RWPE2 (cell line): ENCODE data around the gene SFXN1.
"Not testable (repeated sequence)": the region's sequence is repeated elsewhere in the genome, so short reads cannot be mapped to it uniquely, and the experiment has no call there.

ENCODE experiments used
- ATAC-seq: fragments of 200-7000 bp; cut with Tn5 transposase; 3 replicates; pipeline ENCODE4 v1.9.1; 2021; ENCODE audit warnings: low read depth
- DNase-seq: peaks from one replicate; pipeline ENCODE4 v3.0.0-alpha.2; 2020; ENCODE audit warnings: low spot score
- H3K27ac ChIP-seq: fragments of 450-650 bp; 2 replicates; pipeline ENCODE4 v1.5.1; 2017; ENCODE audit warnings: mild to moderate bottlenecking; ENCODE audit not compliant: poor library complexity, severe bottlenecking
- H3K27me3 ChIP-seq: fragments of 250-450 bp; sonication (Bioruptor Pico); 2 replicates; pipeline ENCODE4 v1.5.1; 2021; ENCODE audit warnings: mild to moderate bottlenecking, moderate library complexity; ENCODE audit not compliant: insufficient read depth, poor library complexity, severe bottlenecking
- H3K36me3 ChIP-seq: fragments of 250-450 bp; sonication (Bioruptor Pico); 2 replicates; pipeline ENCODE4 v1.5.1; 2020; ENCODE audit warnings: low read depth, mild to moderate bottlenecking, moderate library complexity
- H3K4me1 ChIP-seq: fragments of 250-450 bp; sonication (Bioruptor Pico); 2 replicates; pipeline ENCODE4 v1.5.1; 2021; ENCODE audit warnings: mild to moderate bottlenecking, moderate library complexity; ENCODE audit not compliant: insufficient read depth, poor library complexity, severe bottlenecking
- H3K4me3 ChIP-seq: fragments of 250-450 bp; sonication (Bioruptor Pico); 2 replicates; pipeline ENCODE4 v1.5.1; 2021; ENCODE audit warnings: mild to moderate bottlenecking, moderate library complexity; ENCODE audit not compliant: severe bottlenecking
- H3K9me3 ChIP-seq: fragments of 250-450 bp; sonication (Bioruptor Pico); 2 replicates; pipeline ENCODE4 v1.5.1; 2021; ENCODE audit warnings: mild to moderate bottlenecking, moderate library complexity; ENCODE audit not compliant: severe bottlenecking
- TF ChIP-seq, protein P1 (sequence below): fragments of 450-650 bp; IDR thresholded peaks from one replicate; pipeline ENCODE4 v1.5.1; 2017; ENCODE audit warnings: mild to moderate bottlenecking, moderate library complexity; ENCODE audit not compliant: poor library complexity, severe bottlenecking

The SFXN1 gene

DNA sequence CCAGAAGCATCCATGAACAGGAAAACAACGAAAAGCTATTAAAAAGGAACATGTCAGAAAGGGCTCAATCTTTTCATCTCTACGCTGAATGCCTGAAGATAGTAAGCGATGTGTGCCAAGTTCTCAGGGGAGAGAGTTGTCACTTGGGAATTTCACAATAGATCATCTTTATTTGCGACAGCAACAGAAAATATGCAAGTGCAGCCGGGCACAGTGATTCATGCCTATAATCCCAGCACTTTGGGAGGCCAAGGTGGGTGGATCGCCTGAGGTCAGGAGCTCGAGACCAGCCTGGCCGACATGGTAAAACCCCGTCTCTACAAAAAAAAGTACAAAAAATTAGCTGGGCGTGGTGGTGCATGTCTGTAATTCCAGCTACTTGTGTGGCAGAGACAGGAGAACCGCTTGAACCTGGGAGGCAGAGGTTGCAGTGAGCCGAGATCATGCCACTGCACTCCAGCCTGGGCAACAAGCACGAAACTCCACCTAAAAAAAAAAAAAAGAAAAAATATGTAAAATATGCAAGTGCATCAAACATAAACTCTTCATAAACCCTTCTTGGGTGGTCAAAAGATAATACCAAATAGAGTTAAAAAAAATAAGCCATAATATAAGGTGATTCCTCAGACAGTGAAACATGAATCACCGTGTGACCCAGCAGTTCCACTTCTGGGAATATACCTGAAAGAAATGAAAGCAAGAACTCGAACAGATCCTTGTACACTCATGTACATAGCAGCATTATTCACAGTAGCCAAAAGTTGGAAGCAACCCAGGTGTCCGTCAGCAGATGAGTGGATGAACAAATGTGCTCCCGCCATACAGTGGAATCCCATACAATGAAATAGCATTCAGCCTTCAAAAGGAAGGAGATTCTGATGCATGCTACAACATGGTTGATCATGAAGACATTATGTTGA is 16.2 kb downstream of the SFXN1 start:
- Histone ChIP-seq H3K4me1 (peaks cover 8% of the 10 kb centered on the region), H3K9me3 (no peaks in the 10 kb centered on the region), H3K27me3 (no peaks in the 10 kb centered on the region), H3K36me3 (peaks cover 98% of the 10 kb centered on the region), H3K27ac (peak overlapping the region; percentile 3), H3K4me3 (no peak overlapping the region)
- DNase-seq (no peak), ATAC-seq (peak; percentile 50; the same call in 2 of the 3 replicates)
- TF ChIP-seq, protein P1, sequence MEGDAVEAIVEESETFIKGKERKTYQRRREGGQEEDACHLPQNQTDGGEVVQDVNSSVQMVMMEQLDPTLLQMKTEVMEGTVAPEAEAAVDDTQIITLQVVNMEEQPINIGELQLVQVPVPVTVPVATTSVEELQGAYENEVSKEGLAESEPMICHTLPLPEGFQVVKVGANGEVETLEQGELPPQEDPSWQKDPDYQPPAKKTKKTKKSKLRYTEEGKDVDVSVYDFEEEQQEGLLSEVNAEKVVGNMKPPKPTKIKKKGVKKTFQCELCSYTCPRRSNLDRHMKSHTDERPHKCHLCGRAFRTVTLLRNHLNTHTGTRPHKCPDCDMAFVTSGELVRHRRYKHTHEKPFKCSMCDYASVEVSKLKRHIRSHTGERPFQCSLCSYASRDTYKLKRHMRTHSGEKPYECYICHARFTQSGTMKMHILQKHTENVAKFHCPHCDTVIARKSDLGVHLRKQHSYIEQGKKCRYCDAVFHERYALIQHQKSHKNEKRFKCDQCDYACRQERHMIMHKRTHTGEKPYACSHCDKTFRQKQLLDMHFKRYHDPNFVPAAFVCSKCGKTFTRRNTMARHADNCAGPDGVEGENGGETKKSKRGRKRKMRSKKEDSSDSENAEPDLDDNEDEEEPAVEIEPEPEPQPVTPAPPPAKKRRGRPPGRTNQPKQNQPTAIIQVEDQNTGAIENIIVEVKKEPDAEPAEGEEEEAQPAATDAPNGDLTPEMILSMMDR = no peak

DNA sequence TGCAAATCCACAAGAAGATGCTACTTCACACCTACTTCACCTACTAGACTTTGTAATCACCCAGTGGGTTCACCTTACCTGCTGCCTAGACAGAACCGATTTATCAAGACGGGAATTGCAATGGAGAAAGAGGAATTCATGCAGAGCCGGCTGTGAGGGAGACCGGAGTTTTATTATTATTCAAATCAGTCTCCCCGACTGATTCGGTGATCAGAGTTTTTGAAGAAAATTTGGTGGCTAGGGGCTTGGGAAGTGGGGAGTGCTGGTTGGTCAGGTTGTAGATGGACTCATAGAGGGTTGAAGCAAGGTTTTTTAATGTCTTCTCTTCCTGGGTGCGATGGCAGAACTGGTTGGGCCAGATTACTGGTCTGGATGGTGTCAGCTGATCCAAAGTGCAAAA is 23.4 kb downstream of the SFXN1 start:
- no peak overlapping the region for H3K27ac ChIP-seq
- no peaks in the 10 kb centered on the region for H3K9me3 ChIP-seq
- no peaks in the 10 kb centered on the region for H3K4me1 ChIP-seq
- H3K4me3 ChIP-seq = no peak overlapping the region
- peaks cover 82% of the 10 kb centered on the region for H3K36me3 ChIP-seq
- DNase-seq = no peak
- H3K27me3 ChIP-seq = no peaks in the 10 kb centered on the region
- TF ChIP-seq, protein P1 = no peak
- ATAC-seq = no peak

DNA sequence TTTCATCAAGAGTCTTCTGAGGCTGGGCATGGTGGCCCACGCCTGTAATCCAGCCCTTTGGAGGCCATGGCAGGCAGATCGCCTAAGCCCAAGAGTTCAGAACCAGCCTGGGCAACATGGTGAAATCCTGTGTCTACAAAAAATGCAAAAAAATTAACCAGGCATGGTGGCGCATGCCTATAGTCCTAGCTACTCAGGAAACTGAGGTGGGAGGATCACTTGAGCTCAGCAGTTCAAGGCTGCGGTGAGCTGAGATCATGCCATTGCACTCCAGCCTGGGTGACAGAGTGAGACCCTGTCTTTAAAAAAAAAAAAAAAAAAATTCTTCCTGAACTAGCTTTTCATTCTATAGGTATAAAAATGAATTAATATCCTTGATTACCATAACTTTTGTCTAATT is 29.3 kb downstream of the SFXN1 start:
- not testable (repeated sequence) for ATAC-seq, H3K27me3 ChIP-seq, H3K9me3 ChIP-seq, H3K4me3 ChIP-seq, H3K4me1 ChIP-seq, DNase-seq, H3K27ac ChIP-seq
- peaks cover 91% of the 10 kb centered on the region for H3K36me3 ChIP-seq

DNA sequence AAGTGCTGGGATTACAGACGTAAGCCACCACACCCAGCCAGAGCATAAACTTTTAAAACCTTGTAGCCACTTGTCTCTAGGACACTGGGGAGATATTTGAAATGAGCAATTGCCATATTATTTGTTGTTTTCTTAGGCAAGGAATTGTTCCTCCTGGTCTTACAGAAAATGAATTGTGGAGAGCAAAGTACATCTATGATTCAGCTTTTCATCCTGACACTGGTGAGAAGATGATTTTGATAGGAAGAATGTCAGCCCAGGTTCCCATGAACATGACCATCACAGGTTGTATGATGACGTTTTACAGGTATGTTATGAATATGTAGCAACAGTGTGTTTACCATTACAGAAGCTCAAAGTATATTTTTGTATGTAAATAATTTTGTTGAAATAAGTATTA is 30.5 kb downstream of the SFXN1 start:
- DNase-seq (no peak), ATAC-seq (no peak)
- Histone ChIP-seq H3K27ac (no peak overlapping the region), H3K36me3 (peaks cover 93% of the 10 kb centered on the region), H3K4me1 (no peaks in the 10 kb centered on the region), H3K27me3 (no peaks in the 10 kb centered on the region), H3K4me3 (no peak overlapping the region), H3K9me3 (no peaks in the 10 kb centered on the region)
- TF ChIP-seq, protein P1 = no peak

DNA sequence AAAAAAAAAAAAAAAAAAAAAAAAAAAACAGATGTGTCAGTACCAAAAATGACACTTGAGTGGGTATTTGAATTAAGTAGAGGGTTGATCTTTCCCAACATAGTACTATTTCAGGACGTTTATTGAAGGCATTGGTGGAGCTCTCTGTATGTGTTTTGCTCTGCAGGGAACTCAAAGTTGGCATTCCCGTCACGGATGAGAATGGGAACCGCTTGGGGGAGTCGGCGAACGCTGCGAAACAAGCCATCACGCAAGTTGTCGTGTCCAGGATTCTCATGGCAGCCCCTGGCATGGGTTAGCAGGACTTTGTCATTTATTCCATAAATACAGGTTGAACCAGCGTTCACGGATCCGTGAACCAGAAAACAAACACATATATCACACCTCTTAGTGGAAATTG is 34.9 kb downstream of the SFXN1 start:
- Histone ChIP-seq H3K36me3 (peaks cover 100% of the 10 kb centered on the region), H3K27me3 (no peaks in the 10 kb centered on the region), H3K27ac (no peak overlapping the region), H3K9me3 (no peaks in the 10 kb centered on the region), H3K4me1 (no peaks in the 10 kb centered on the region), H3K4me3 (no peak overlapping the region)
- DNase-seq = no peak
- TF ChIP-seq, protein P1 = no peak
- no peak for ATAC-seq
